ENCODE measurements around the gene CDH26.

DNA sequence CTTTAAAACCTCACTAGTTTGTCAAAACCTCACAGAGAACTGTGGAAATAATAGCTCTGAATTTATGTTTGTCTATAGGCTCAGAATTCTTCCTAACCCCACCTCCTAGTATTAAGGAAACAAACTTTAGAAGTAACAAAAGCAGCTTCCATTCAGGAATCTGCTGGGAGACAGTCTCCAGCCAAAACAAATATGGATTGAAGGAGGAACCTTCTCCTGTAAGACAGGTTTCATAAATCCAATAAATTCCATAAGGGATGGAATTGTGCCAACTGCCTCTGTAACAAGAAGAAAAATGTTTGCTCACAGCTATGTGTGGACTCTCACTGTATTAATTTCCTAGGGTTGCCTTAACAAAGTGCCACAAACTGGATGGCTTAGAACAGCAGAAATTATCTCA lies 32.3 kb upstream of the CDH26 start:
- TF ChIP-seq, protein P1, sequence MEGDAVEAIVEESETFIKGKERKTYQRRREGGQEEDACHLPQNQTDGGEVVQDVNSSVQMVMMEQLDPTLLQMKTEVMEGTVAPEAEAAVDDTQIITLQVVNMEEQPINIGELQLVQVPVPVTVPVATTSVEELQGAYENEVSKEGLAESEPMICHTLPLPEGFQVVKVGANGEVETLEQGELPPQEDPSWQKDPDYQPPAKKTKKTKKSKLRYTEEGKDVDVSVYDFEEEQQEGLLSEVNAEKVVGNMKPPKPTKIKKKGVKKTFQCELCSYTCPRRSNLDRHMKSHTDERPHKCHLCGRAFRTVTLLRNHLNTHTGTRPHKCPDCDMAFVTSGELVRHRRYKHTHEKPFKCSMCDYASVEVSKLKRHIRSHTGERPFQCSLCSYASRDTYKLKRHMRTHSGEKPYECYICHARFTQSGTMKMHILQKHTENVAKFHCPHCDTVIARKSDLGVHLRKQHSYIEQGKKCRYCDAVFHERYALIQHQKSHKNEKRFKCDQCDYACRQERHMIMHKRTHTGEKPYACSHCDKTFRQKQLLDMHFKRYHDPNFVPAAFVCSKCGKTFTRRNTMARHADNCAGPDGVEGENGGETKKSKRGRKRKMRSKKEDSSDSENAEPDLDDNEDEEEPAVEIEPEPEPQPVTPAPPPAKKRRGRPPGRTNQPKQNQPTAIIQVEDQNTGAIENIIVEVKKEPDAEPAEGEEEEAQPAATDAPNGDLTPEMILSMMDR (IDR thresholded peaks at IDR 0.05), result no peak
- TF ChIP-seq POLR2A (IDR thresholded peaks at IDR 0.05), result no peak
